Ishikawa (cell line): ENCODE measurements around the gene TRAFD1.

Experiments
- CEBPB ChIP-seq: IDR thresholded peaks from 2 replicates; pipeline ENCODE4 v1.6.1; 2012
- CREB1 ChIP-seq: IDR thresholded peaks from 2 replicates; pipeline ENCODE4 v1.6.1; 2012; ENCODE audit warnings: low read depth
- EGR1 ChIP-seq: IDR thresholded peaks from 2 replicates; pipeline ENCODE4 v1.6.1; 2012
- EP300 ChIP-seq: IDR thresholded peaks from 2 replicates; pipeline ENCODE4 v1.6.1; 2012; ENCODE audit warnings: borderline replicate concordance
- FOXM1 ChIP-seq: IDR thresholded peaks from 2 replicates; pipeline ENCODE4 v1.6.1; 2012; ENCODE audit warnings: low read depth, borderline replicate concordance
- MAX ChIP-seq: IDR thresholded peaks from 2 replicates; pipeline ENCODE4 v1.6.1; 2012
- NFIC ChIP-seq: IDR thresholded peaks from 2 replicates; pipeline ENCODE4 v1.6.1; 2012
- RAD21 ChIP-seq: IDR thresholded peaks from 2 replicates; pipeline ENCODE4 v1.6.1; 2012; ENCODE audit warnings: low read depth
- REST ChIP-seq: IDR thresholded peaks from 2 replicates; pipeline ENCODE4 v1.6.1; 2012; ENCODE audit warnings: low read depth, mild to moderate bottlenecking
- TAF1 ChIP-seq: IDR thresholded peaks from 2 replicates; pipeline ENCODE4 v1.6.1; 2012; ENCODE audit warnings: low read depth, mild to moderate bottlenecking
- TCF12 ChIP-seq: IDR thresholded peaks from 2 replicates; pipeline ENCODE4 v1.6.1; 2012; ENCODE audit warnings: low read depth
- TEAD4 ChIP-seq: IDR thresholded peaks from 2 replicates; pipeline ENCODE4 v1.6.1; 2012
- USF1 ChIP-seq: IDR thresholded peaks from 2 replicates; pipeline ENCODE4 v1.6.1; 2012
- YY1 ChIP-seq: IDR thresholded peaks from 2 replicates; pipeline ENCODE4 v1.6.1; 2012; ENCODE audit warnings: low read depth
- ZBTB7A ChIP-seq: IDR thresholded peaks from 2 replicates; pipeline ENCODE4 v1.6.1; 2012; ENCODE audit warnings: low read depth

The TRAFD1 gene

DNA sequence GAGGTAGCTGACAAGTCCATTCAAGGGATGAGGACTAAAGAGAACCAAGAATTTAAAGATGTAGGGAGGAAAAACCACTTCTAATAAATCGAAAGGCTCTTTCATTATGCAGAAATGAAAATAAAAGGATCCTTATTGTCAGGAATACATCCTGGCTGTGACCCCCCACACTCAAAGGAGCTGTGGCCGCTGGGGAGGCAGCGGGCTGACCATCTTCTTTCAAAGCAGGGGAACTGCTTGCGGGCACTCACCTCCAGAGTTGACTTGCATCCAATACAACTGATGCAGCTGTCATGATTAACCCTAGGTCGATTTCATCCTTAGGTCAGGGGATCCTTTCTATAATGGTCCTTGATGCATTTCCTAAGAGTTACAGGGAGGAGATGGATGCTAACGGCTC lies 35.3 kb downstream of the TRAFD1 start:
- TF ChIP-seq YY1 (no peak), FOXM1 (no peak), CREB1 (no peak), REST (no peak), CEBPB (no peak), TAF1 (no peak), RAD21 (no peak), ZBTB7A (no peak), NFIC (no peak), MAX (no peak), TCF12 (no peak)

DNA sequence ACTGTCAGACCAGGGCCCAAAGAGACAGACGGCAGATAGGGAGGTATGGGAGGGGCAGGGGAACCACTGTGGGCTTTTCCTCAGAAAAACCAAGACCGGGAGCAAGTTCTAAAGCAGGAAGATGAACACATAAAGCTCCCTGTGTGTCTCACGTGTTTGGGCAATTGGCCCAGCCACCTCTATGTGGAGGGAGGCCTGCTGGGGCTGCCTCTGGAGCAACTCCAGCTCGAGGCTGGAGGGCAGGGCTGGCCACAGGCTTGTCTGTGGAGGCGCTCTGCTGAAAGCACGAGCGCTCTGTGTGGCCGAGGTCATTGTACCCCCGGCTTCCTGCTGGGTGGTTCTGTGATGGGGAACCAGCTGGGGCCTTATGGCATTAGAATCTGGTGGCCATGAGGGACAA lies 36.4 kb downstream of the TRAFD1 start:
- no peak for TF ChIP-seq ZBTB7A
- TF ChIP-seq RAD21 = no peak
- no peak for TF ChIP-seq USF1
- TF ChIP-seq FOXM1 = no peak
- TF ChIP-seq TCF12 = no peak
- TF ChIP-seq REST = no peak

- peak; percentile 39; the same call in 1 of the 2 replicates for TF ChIP-seq REST
- TF ChIP-seq CREB1 = no peak
- TF ChIP-seq FOXM1 = no peak
- TF ChIP-seq EP300 = no peak
These were observed 37.0 kb downstream of the TRAFD1 start for GRCh38 chr12:112162241-112162790.

DNA sequence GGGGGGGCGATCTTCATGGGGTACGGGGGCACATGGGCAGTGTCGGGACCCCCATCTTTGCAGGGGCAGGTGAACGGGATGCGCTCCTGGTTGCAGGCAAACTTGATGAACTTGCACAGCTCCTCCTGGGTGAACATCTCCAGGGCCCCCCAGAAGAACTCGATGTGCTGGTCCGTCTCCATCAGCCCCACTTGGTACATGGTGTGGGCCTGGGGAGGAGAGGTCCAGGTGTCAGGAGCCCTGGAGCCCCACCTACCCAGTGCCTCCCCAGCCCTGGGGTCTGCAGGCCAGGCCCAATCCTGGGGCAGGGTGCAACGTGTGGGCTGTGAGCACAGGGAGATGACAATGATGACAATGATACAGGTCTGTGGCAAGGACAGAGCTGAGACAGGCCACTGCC lies 37.7 kb downstream of the TRAFD1 start:
- TF ChIP-seq RAD21 = no peak
- no peak for TF ChIP-seq MAX
- TF ChIP-seq TAF1 = no peak
- no peak for TF ChIP-seq EP300
- TF ChIP-seq CEBPB = no peak
- TF ChIP-seq TEAD4 = no peak
- no peak for TF ChIP-seq CREB1
- TF ChIP-seq ZBTB7A = no peak
- no peak for TF ChIP-seq EGR1
- no peak for TF ChIP-seq NFIC
- TF ChIP-seq FOXM1 = no peak
- no peak for TF ChIP-seq REST
- no peak for TF ChIP-seq YY1
- TF ChIP-seq TCF12 = no peak
